ENCODE results near the gene PCBP3.
"Not testable (repeated sequence)": the region's sequence is repeated elsewhere in the genome, so short reads cannot be mapped to it uniquely, and the experiment has no call there.

The PCBP3 gene

GRCh38 chr21:45832741-45833235, 189.3 kb downstream of the PCBP3 start:
- DNase-seq = not testable (repeated sequence)

- DNase-seq = no peak
These were observed 189.9 kb downstream of the PCBP3 start for GRCh38 chr21:45833414-45833813.

GRCh38 chr21:45834026-45834715, 190.6 kb downstream of the PCBP3 start:
- no peak for DNase-seq

GRCh38 chr21:45834821-45835293, 191.3 kb downstream of the PCBP3 start:
- no peak for DNase-seq

- DNase-seq = no peak
These were observed 192.1 kb downstream of the PCBP3 start for GRCh38 chr21:45835301-45836267.

- no peak for DNase-seq
These were observed 192.7 kb downstream of the PCBP3 start for GRCh38 chr21:45836268-45836655.

GRCh38 chr21:45836694-45837670, 193.5 kb downstream of the PCBP3 start:
- no peak for DNase-seq

- DNase-seq = no peak
These were observed 194.4 kb downstream of the PCBP3 start for GRCh38 chr21:45837936-45838335.

- no peak for DNase-seq
These were observed 195.1 kb downstream of the PCBP3 start for GRCh38 chr21:45838634-45839033.

GRCh38 chr21:45839274-45839673, 195.7 kb downstream of the PCBP3 start:
- DNase-seq = no peak

GRCh38 chr21:45841033-45841432, 197.5 kb downstream of the PCBP3 start:
- DNase-seq = no peak

- DNase-seq = no peak
These were observed 199.9 kb downstream of the PCBP3 start for GRCh38 chr21:45843426-45843825.

- no peak for DNase-seq
These were observed 200.7 kb downstream of the PCBP3 start for GRCh38 chr21:45844181-45844580.

GRCh38 chr21:45845063-45845769, 201.7 kb downstream of the PCBP3 start:
- no peak for DNase-seq

- DNase-seq = no peak
These were observed 202.2 kb downstream of the PCBP3 start for GRCh38 chr21:45845770-45846090.

GRCh38 chr21:45846373-45847160, 203.0 kb downstream of the PCBP3 start:
- no peak for DNase-seq

GRCh38 chr21:45847870-45848269, 204.3 kb downstream of the PCBP3 start:
- no peak for DNase-seq

GRCh38 chr21:45848331-45848730, 204.8 kb downstream of the PCBP3 start:
- no peak for DNase-seq

GRCh38 chr21:45848805-45849204, 205.3 kb downstream of the PCBP3 start:
- DNase-seq = no peak

GRCh38 chr21:45849651-45850050, 206.1 kb downstream of the PCBP3 start:
- DNase-seq = no peak

- DNase-seq = no peak
These were observed 206.7 kb downstream of the PCBP3 start for GRCh38 chr21:45850181-45850580.

All from DMS79 (cell line).